Stimulated activated naive B cell treated with anti-CD40 and anti-IgM and Interleukin-4, amounts not matched to agents 10 μg/mL and 1 μg/mL and 100 μg/mL, for 72 hours (primary cell): ENCODE measurements around the gene WHRN.

Source experiments
- ATAC-seq, 2 donors: fragments of 150-1000 bp; cut with Tn5 transposase; replicated peaks; 2 replicates each; pipeline ENCODE4 v1.10.0; 2021; ENCODE audit warnings: moderate library complexity in 1 of 2
- DNase-seq: peaks from one replicate; pipeline ENCODE4 v3.0.0; 2021
- H3K27ac Mint-ChIP-seq: one replicate; pipeline ENCODE4 v1.8.0; 2022; ENCODE audit warnings: mild to moderate bottlenecking, mixed read lengths
- H3K27me3 Mint-ChIP-seq, 2 donors: one replicate each; pipeline ENCODE4 v1.8.0; 2022; ENCODE audit warnings: mixed read lengths in 2 of 2
- H3K36me3 Mint-ChIP-seq, 2 donors: one replicate each; pipeline ENCODE4 v1.8.0; 2022; ENCODE audit warnings: mixed read lengths in 2 of 2, mild to moderate bottlenecking in 1 of 2
- H3K4me1 Mint-ChIP-seq, 2 donors: one replicate each; pipeline ENCODE4 v1.8.0; 2022; ENCODE audit warnings: mixed read lengths in 2 of 2, mild to moderate bottlenecking in 1 of 2
- H3K4me3 Mint-ChIP-seq, 2 donors: one replicate each; pipeline ENCODE4 v1.8.0; 2022; ENCODE audit warnings: mild to moderate bottlenecking in 2 of 2, mixed read lengths in 2 of 2, moderate library complexity in 1 of 2
- H3K9me3 Mint-ChIP-seq, 2 donors: one replicate each; pipeline ENCODE4 v1.8.0; 2022; ENCODE audit warnings: mixed read lengths in 2 of 2, mild to moderate bottlenecking in 1 of 2

Gene WHRN

GRCh38 chr9:114450833-114451706, 54.2 kb downstream of the WHRN start:
- H3K27me3 Mint-ChIP-seq = peaks cover 0 to 2% of the 10 kb centered on the region in 2 donors
- H3K27ac Mint-ChIP-seq = peak overlapping the region; percentile 80
- no peaks in the 10 kb centered on the region for H3K36me3 Mint-ChIP-seq
- H3K9me3 Mint-ChIP-seq = peaks cover 0 to 1% of the 10 kb centered on the region in 2 donors
- DNase-seq (peak; percentile 32), ATAC-seq (peak; percentile 80 to 87)
- H3K4me1 Mint-ChIP-seq = peaks cover 51 to 70% of the 10 kb centered on the region in 2 donors
- H3K4me3 Mint-ChIP-seq = peak overlapping the region; percentile 9 to 56

GRCh38 chr9:114450181-114450580, 55.1 kb downstream of the WHRN start:
- Mint-ChIP-seq H3K36me3 (no peaks in the 10 kb centered on the region), H3K27me3 (no peaks in the 10 kb centered on the region), H3K4me1 (peaks cover 51 to 70% of the 10 kb centered on the region in 2 donors), H3K9me3 (peaks cover 0 to 1% of the 10 kb centered on the region in 2 donors), H3K4me3 (no peak overlapping the region), H3K27ac (no peak overlapping the region)
- ATAC-seq (no peak), DNase-seq (no peak)

- no peak overlapping the region for H3K4me3 Mint-ChIP-seq
- H3K4me1 Mint-ChIP-seq = peaks cover 51 to 70% of the 10 kb centered on the region in 2 donors
- DNase-seq (no peak), ATAC-seq (peak; percentile 1 to 5)
- H3K27me3 Mint-ChIP-seq = no peaks in the 10 kb centered on the region
- no peak overlapping the region for H3K27ac Mint-ChIP-seq
- H3K36me3 Mint-ChIP-seq = no peaks in the 10 kb centered on the region
- peaks cover 0 to 1% of the 10 kb centered on the region in 2 donors for H3K9me3 Mint-ChIP-seq
Measured at GRCh38 chr9:114449236-114449635, 56.0 kb downstream of the WHRN start.

- no peak for DNase-seq
- ATAC-seq = peak; percentile 28
- Mint-ChIP-seq H3K4me1 (peaks cover 51 to 69% of the 10 kb centered on the region in 2 donors), H3K4me3 (no peak overlapping the region), H3K27me3 (no peaks in the 10 kb centered on the region), H3K27ac (no peak overlapping the region), H3K36me3 (peaks cover 2% of the 10 kb centered on the region in 2 donors), H3K9me3 (peaks cover under 1 to 3% of the 10 kb centered on the region in 2 donors)
Measured at GRCh38 chr9:114448706-114449105, 56.6 kb downstream of the WHRN start.

- H3K27me3 Mint-ChIP-seq = no peaks in the 10 kb centered on the region
- ATAC-seq (no peak), DNase-seq (no peak)
- H3K4me3 Mint-ChIP-seq = no peak overlapping the region
- H3K36me3 Mint-ChIP-seq = peaks cover 11 to 12% of the 10 kb centered on the region in 2 donors
- peaks cover 37 to 50% of the 10 kb centered on the region in 2 donors for H3K4me1 Mint-ChIP-seq
- H3K27ac Mint-ChIP-seq = no peak overlapping the region
- H3K9me3 Mint-ChIP-seq = peaks cover 9 to 10% of the 10 kb centered on the region in 2 donors
Measured at GRCh38 chr9:114446672-114447450, 58.4 kb downstream of the WHRN start.

- H3K9me3 Mint-ChIP-seq = peaks cover 9 to 10% of the 10 kb centered on the region in 2 donors
- no peak for ATAC-seq
- no peak for DNase-seq
- no peaks in the 10 kb centered on the region for H3K27me3 Mint-ChIP-seq
- peaks cover 29 to 42% of the 10 kb centered on the region in 2 donors for H3K4me1 Mint-ChIP-seq
- H3K4me3 Mint-ChIP-seq = no peak overlapping the region
- H3K36me3 Mint-ChIP-seq = peaks cover 11 to 12% of the 10 kb centered on the region in 2 donors
- H3K27ac Mint-ChIP-seq = no peak overlapping the region
Measured at GRCh38 chr9:114446036-114446435, 59.2 kb downstream of the WHRN start.

GRCh38 chr9:114445616-114446015, 59.7 kb downstream of the WHRN start:
- no peak overlapping the region for H3K27ac Mint-ChIP-seq

GRCh38 chr9:114442022-114442421, 63.3 kb downstream of the WHRN start:
- peaks cover 9 to 10% of the 10 kb centered on the region in 2 donors for H3K9me3 Mint-ChIP-seq
- H3K36me3 Mint-ChIP-seq = peaks cover 11 to 12% of the 10 kb centered on the region in 2 donors
- H3K27me3 Mint-ChIP-seq = no peaks in the 10 kb centered on the region
- DNase-seq (no peak), ATAC-seq (no peak)
- no peak overlapping the region for H3K4me3 Mint-ChIP-seq
- peaks cover 2 to 5% of the 10 kb centered on the region in 2 donors for H3K4me1 Mint-ChIP-seq
- no peak overlapping the region for H3K27ac Mint-ChIP-seq

More at GRCh38 chr9:114445616-114446015, 59.7 kb downstream of the WHRN start:
- H3K27me3 Mint-ChIP-seq = no peaks in the 10 kb centered on the region
- peaks cover 25 to 38% of the 10 kb centered on the region in 2 donors for H3K4me1 Mint-ChIP-seq
- ATAC-seq (no peak), DNase-seq (no peak)
- peaks cover 11 to 12% of the 10 kb centered on the region in 2 donors for H3K36me3 Mint-ChIP-seq
- H3K9me3 Mint-ChIP-seq = peaks cover 9 to 10% of the 10 kb centered on the region in 2 donors
- no peak overlapping the region for H3K4me3 Mint-ChIP-seq

- H3K27me3 Mint-ChIP-seq = no peaks in the 10 kb centered on the region
- no peak for ATAC-seq
- H3K4me1 Mint-ChIP-seq = peaks cover 0 to 2% of the 10 kb centered on the region in 2 donors
- H3K9me3 Mint-ChIP-seq = no peaks in the 10 kb centered on the region
- no peak overlapping the region for H3K4me3 Mint-ChIP-seq
- DNase-seq = no peak
- H3K27ac Mint-ChIP-seq = no peak overlapping the region
- H3K36me3 Mint-ChIP-seq = no peaks in the 10 kb centered on the region
Measured at GRCh38 chr9:114437401-114437893, 67.8 kb downstream of the WHRN start.

GRCh38 chr9:114434878-114435311, 70.4 kb downstream of the WHRN start:
- no peaks in the 10 kb centered on the region for H3K9me3 Mint-ChIP-seq
- H3K4me3 Mint-ChIP-seq = no peak overlapping the region
- peak; percentile 68 to 78 for ATAC-seq
- DNase-seq = no peak
- no peak overlapping the region for H3K27ac Mint-ChIP-seq
- H3K4me1 Mint-ChIP-seq = peaks cover 0 to 2% of the 10 kb centered on the region in 2 donors
- H3K36me3 Mint-ChIP-seq = no peaks in the 10 kb centered on the region
- H3K27me3 Mint-ChIP-seq = peaks cover 0 to under 1% of the 10 kb centered on the region in 2 donors

GRCh38 chr9:114433720-114434255, 71.5 kb downstream of the WHRN start:
- peaks cover 0 to 2% of the 10 kb centered on the region in 2 donors for H3K4me1 Mint-ChIP-seq
- no peak overlapping the region for H3K27ac Mint-ChIP-seq
- H3K9me3 Mint-ChIP-seq = no peaks in the 10 kb centered on the region
- no peak overlapping the region for H3K4me3 Mint-ChIP-seq
- ATAC-seq = peak; percentile 29 to 54
- H3K36me3 Mint-ChIP-seq = no peaks in the 10 kb centered on the region
- peaks cover 0 to 7% of the 10 kb centered on the region in 2 donors for H3K27me3 Mint-ChIP-seq
- no peak for DNase-seq

GRCh38 chr9:114433086-114433485, 72.2 kb downstream of the WHRN start:
- ATAC-seq (no peak), DNase-seq (no peak)
- Mint-ChIP-seq H3K27me3 (peaks cover 0 to 7% of the 10 kb centered on the region in 2 donors), H3K36me3 (no peaks in the 10 kb centered on the region), H3K4me3 (no peak overlapping the region), H3K27ac (no peak overlapping the region), H3K4me1 (peaks cover 0 to 2% of the 10 kb centered on the region in 2 donors), H3K9me3 (no peaks in the 10 kb centered on the region)

- H3K36me3 Mint-ChIP-seq = no peaks in the 10 kb centered on the region
- peaks cover 0 to 7% of the 10 kb centered on the region in 2 donors for H3K27me3 Mint-ChIP-seq
- no peaks in the 10 kb centered on the region for H3K9me3 Mint-ChIP-seq
- H3K27ac Mint-ChIP-seq = no peak overlapping the region
- DNase-seq (no peak), ATAC-seq (no peak)
- no peak overlapping the region for H3K4me3 Mint-ChIP-seq
- H3K4me1 Mint-ChIP-seq = peaks cover 0 to 2% of the 10 kb centered on the region in 2 donors
Measured at GRCh38 chr9:114432323-114433067, 72.8 kb downstream of the WHRN start.
